ENCODE measurements around the gene DVL2.
"Not testable (repeated sequence)": the region's sequence is repeated elsewhere in the genome, so short reads cannot be mapped to it uniquely, and the experiment has no call there.

The DVL2 gene

DNA sequence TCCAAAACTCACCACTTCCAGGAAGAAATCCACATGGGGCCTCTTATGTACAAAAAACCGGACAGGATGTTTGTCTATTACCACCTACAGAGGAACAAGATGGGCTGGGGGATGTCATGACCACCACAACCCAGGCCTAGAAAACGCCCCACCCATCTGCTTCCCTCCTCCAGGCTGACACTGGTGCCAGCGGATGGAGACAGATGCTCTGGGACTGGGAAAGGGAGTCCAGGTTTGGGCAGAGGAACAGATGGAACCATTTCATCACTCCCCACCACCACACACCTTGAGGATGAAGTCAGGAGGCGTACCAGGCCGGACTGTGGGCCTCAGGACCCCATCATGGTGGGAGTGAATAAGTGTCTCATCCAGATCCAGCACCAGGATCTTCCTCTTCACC is 12.5 kb upstream of the DVL2 start:
- Histone ChIP-seq H3K9ac (ENCODE audit: low read depth in 1 of 2, low read length in 2 of 2) (no peak overlapping the region), H3K36me3 (ENCODE audit: control insufficient read depth in 1 of 2, insufficient read depth in 2 of 2, low read length in 2 of 2) (peaks cover 16 to 31% of the 10 kb centered on the region in 2 donors), H3K9me3 (ENCODE audit: control insufficient read depth in 1 of 2, low read length in 2 of 2) (no peaks in the 10 kb centered on the region), H3K4me1 (ENCODE audit: control insufficient read depth in 1 of 2, insufficient read depth in 2 of 2, low read length in 2 of 2) (peaks cover 21 to 29% of the 10 kb centered on the region in 2 donors), H3K4me3 (ENCODE audit: low read depth in 1 of 2, low read length in 2 of 2) (no peak overlapping the region), H3K27ac (ENCODE audit: low read depth, low read length) (no peak overlapping the region), H3K27me3 (ENCODE audit: control insufficient read depth in 1 of 2, insufficient read depth in 2 of 2, low read length in 2 of 2) (no peaks in the 10 kb centered on the region)

DNA sequence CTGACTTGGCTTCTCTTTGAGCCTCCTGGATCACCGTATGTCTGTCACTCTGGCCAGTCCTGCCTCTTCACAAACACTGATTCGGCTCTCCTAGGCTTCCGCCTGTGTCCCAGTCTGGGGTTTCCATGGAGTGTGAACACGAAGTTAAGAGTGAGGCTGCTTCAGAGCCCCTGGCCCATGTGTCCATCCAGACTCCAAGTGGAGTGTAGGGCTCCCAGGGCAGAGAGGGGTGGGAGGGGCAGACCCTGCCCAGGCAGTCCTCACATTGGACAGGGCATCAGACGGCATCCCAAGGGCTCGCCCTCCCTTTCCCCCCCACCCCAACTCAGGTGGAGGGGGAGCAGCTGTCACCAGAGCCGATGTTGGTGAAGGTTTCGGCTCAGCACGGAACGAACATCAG is 9.5 kb upstream of the DVL2 start:
- Histone ChIP-seq H3K9ac (ENCODE audit: low read depth in 1 of 2, low read length in 2 of 2) (peak overlapping the region in 1 of 2 donors; percentile 99), H3K4me1 (ENCODE audit: control insufficient read depth in 1 of 2, insufficient read depth in 2 of 2, low read length in 2 of 2) (peaks cover 26 to 30% of the 10 kb centered on the region in 2 donors), H3K36me3 (ENCODE audit: control insufficient read depth in 1 of 2, insufficient read depth in 2 of 2, low read length in 2 of 2) (peaks cover 24 to 42% of the 10 kb centered on the region in 2 donors)
- not testable (repeated sequence) for H3K27ac ChIP-seq (ENCODE audit: low read depth, low read length); H3K27me3 ChIP-seq (ENCODE audit: control insufficient read depth in 1 of 2, insufficient read depth in 2 of 2, low read length in 2 of 2); H3K9me3 ChIP-seq (ENCODE audit: control insufficient read depth in 1 of 2, low read length in 2 of 2); H3K4me3 ChIP-seq (ENCODE audit: low read depth in 1 of 2, low read length in 2 of 2)

DNA sequence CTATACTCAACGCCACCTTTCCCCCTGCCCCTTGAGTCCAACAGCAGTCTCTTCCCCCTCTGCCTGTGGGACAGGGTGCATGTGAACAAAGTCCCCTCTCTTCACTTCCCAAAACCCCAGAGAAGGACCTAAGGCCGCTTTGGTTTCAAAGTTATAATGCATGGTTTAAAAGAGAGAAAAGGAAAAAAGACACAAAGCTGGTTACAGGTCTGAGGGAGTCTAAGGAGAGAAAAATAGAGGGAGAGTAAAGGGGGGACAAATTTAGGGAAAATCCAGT is 9.1 kb upstream of the DVL2 start:
- H3K27me3 ChIP-seq (ENCODE audit: control insufficient read depth in 1 of 2, insufficient read depth in 2 of 2, low read length in 2 of 2): no peaks in the 10 kb centered on the region
- peak overlapping the region; percentile 94 to 97 for H3K4me3 ChIP-seq (ENCODE audit: low read depth in 1 of 2, low read length in 2 of 2)
- peak overlapping the region; percentile 76 to 99 for H3K9ac ChIP-seq (ENCODE audit: low read depth in 1 of 2, low read length in 2 of 2)
- peak overlapping the region; percentile 99 for H3K27ac ChIP-seq (ENCODE audit: low read depth, low read length)
- H3K4me1 ChIP-seq (ENCODE audit: control insufficient read depth in 1 of 2, insufficient read depth in 2 of 2, low read length in 2 of 2): peaks cover 24 to 26% of the 10 kb centered on the region in 2 donors
- H3K9me3 ChIP-seq (ENCODE audit: control insufficient read depth in 1 of 2, low read length in 2 of 2): no peaks in the 10 kb centered on the region
- peaks cover 24 to 42% of the 10 kb centered on the region in 2 donors for H3K36me3 ChIP-seq (ENCODE audit: control insufficient read depth in 1 of 2, insufficient read depth in 2 of 2, low read length in 2 of 2)

DNA sequence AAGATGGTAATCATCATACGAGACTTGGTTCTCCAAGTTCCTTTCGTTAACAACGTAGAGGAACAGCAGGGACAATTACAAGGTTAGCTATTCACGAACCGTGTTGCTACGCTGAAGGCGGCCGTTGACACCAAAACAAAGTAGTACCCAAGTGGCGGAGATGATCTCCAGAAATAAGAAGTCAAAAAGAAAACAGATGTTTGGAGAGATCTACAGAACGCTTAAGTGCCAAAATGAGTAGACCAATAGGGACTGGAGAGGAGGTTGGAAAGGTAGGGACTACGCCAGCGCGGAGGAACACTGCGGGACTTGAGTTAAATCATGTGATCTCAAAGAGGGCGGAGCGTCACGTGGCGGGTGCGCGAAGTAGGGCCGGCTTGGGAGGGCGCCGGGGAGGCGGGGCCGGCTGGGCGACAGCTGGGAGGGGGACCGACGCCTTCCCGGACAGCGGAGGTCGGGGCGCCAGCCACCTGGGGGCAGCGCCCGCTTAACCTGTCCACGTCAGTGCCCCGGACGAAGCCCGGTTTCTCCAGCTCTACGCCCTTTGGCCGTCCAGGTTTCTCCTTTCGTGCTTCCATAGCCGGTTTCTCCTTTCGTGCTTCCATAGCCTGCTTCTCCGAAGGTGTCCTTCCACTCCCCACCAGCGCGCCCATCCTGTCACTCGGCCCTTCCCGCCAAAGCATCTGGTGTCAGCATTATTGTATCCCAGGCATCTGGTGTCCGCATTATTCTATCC is 8.6 kb upstream of the DVL2 start:
- H3K36me3 ChIP-seq (ENCODE audit: control insufficient read depth in 1 of 2, insufficient read depth in 2 of 2, low read length in 2 of 2): peaks cover 24 to 42% of the 10 kb centered on the region in 2 donors
- peak overlapping the region; percentile 99 for H3K27ac ChIP-seq (ENCODE audit: low read depth, low read length)
- H3K27me3 ChIP-seq (ENCODE audit: control insufficient read depth in 1 of 2, insufficient read depth in 2 of 2, low read length in 2 of 2): no peaks in the 10 kb centered on the region
- no peaks in the 10 kb centered on the region for H3K9me3 ChIP-seq (ENCODE audit: control insufficient read depth in 1 of 2, low read length in 2 of 2)
- H3K4me3 ChIP-seq (ENCODE audit: low read depth in 1 of 2, low read length in 2 of 2): peak overlapping the region; percentile 94 to 97
- peaks cover 24 to 26% of the 10 kb centered on the region in 2 donors for H3K4me1 ChIP-seq (ENCODE audit: control insufficient read depth in 1 of 2, insufficient read depth in 2 of 2, low read length in 2 of 2)
- peak overlapping the region; percentile 76 to 99 for H3K9ac ChIP-seq (ENCODE audit: low read depth in 1 of 2, low read length in 2 of 2)

DNA sequence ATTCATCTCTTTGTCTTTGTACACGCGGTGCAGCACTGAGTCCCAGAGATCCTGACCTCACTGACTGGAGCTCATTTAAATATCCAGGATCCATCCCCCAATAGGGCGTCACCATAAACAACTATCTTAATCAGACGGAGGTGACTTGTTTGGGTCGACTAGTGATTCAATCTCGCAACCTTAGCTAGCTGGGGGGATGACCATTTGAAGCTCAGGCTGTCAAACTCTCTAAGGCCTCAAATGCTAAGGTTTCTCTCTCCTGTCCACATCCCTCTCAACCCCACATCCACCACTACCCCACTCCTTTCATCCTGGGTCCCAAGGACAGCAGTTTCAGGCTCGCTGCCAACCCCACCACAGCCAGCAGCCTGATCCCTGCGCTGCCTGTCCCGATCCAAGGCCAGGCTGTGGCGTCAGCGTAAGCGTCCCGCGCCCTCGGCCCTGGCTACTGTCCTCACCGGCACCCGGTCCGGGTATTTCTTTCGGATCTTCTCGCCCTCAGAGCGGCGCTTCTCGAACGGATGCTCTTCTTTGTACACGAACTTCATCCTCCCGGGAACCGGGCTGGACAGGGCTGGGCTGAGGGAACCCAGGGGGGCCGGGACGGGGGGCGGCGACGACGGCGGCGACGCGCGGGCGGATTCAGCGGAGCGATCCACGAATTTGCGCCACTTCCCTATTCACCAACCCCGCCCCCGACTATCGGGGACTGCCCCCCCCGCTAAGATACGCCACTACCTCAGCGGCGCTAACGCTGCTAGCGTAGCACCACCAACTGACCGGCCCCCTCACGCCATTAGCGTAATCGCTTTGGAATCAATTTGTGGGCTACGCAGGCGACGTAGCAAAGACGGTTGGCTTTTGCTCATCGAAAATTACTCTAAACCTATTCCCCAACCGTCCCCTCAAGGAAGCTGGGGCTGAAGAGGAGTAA is 7.7 kb upstream of the DVL2 start, which contains the start of gene GABARAP:
TSS of gene GABARAP (minus strand) at position 667 of the 934 bp plus-strand sequence. CDS start at position 548, 119 bp downstream.
- peaks cover 26 to 39% of the 10 kb centered on the region in 2 donors for H3K36me3 ChIP-seq (ENCODE audit: control insufficient read depth in 1 of 2, insufficient read depth in 2 of 2, low read length in 2 of 2)
- H3K4me3 ChIP-seq (ENCODE audit: low read depth in 1 of 2, low read length in 2 of 2): peak within 1 kb of the TSS; percentile 94 to 97
- no peaks in the 10 kb centered on the region for H3K27me3 ChIP-seq (ENCODE audit: control insufficient read depth in 1 of 2, insufficient read depth in 2 of 2, low read length in 2 of 2)
- peak within 1 kb of the TSS; percentile 99 for H3K27ac ChIP-seq (ENCODE audit: low read depth, low read length)
- peak within 1 kb of the TSS; percentile 98 to 99 for H3K9ac ChIP-seq (ENCODE audit: low read depth in 1 of 2, low read length in 2 of 2)
- peaks cover 30 to 31% of the 10 kb centered on the region in 2 donors for H3K4me1 ChIP-seq (ENCODE audit: control insufficient read depth in 1 of 2, insufficient read depth in 2 of 2, low read length in 2 of 2)
- no peaks in the 10 kb centered on the region for H3K9me3 ChIP-seq (ENCODE audit: control insufficient read depth in 1 of 2, low read length in 2 of 2)

DNA sequence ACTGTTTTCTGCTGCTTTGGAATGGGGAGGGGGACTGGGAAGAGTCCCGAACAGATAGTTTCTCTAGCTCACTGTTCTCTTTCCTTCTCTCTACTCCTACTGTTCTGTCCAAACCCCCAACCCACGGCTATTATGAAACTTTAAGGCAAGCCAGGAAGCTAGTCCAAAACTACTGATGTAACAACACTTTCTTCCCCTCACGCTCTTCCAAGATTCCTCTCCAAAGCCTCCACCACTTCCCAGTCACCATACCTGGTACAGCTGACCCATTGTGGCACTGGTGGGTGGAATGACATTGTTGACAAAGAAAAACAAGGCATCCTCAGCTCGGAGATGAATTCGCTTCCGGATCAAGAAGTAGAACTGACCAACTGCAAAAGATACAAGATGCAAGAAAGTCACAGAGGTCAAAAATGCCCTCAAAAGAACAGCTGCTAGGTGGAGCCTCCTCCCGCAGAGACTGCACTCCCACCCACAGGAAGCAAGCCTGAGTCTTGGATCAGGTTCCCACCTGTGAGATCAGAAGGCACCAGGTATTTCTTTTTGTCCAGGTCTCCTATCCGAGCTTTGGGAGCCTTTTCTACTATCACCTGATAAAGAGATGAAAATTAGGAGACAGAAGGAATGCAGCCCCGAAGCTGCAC is 6.9 kb upstream of the DVL2 start:
- Histone ChIP-seq H3K4me3 (ENCODE audit: low read depth in 1 of 2, low read length in 2 of 2) (peak overlapping the region; percentile 94 to 97), H3K9ac (ENCODE audit: low read depth in 1 of 2, low read length in 2 of 2) (peak overlapping the region; percentile 98 to 99), H3K27ac (ENCODE audit: low read depth, low read length) (peak overlapping the region; percentile 99), H3K27me3 (ENCODE audit: control insufficient read depth in 1 of 2, insufficient read depth in 2 of 2, low read length in 2 of 2) (no peaks in the 10 kb centered on the region), H3K36me3 (ENCODE audit: control insufficient read depth in 1 of 2, insufficient read depth in 2 of 2, low read length in 2 of 2) (peaks cover 27 to 37% of the 10 kb centered on the region in 2 donors), H3K4me1 (ENCODE audit: control insufficient read depth in 1 of 2, insufficient read depth in 2 of 2, low read length in 2 of 2) (peaks cover 33 to 36% of the 10 kb centered on the region in 2 donors), H3K9me3 (ENCODE audit: control insufficient read depth in 1 of 2, low read length in 2 of 2) (no peaks in the 10 kb centered on the region)

DNA sequence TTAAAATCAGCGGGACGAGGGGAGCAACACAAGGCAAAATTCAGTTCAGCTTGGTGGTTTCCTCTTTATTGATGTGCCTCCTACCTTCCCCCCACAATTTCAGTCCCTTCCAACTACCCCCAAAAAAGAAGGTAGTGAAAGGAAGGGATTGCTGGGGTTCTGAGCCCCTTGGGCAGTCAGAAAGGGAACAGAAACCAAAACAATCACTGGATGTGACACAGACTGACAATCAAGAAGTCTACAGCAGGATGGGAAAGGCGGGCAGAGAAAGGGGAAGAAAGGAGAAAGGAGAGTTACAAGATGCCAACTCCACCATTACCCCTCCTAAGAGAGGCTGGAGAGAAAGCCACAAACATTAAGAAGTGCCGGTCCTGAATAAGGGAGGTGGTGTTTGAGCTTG is 6.1 kb upstream of the DVL2 start:
- H3K4me3 ChIP-seq (ENCODE audit: low read depth in 1 of 2, low read length in 2 of 2): peak overlapping the region; percentile 64 to 94
- no peaks in the 10 kb centered on the region for H3K9me3 ChIP-seq (ENCODE audit: control insufficient read depth in 1 of 2, low read length in 2 of 2)
- H3K27ac ChIP-seq (ENCODE audit: low read depth, low read length): no peak overlapping the region
- H3K9ac ChIP-seq (ENCODE audit: low read depth in 1 of 2, low read length in 2 of 2): peak overlapping the region; percentile 12 to 99
- no peaks in the 10 kb centered on the region for H3K27me3 ChIP-seq (ENCODE audit: control insufficient read depth in 1 of 2, insufficient read depth in 2 of 2, low read length in 2 of 2)
- peaks cover 39 to 45% of the 10 kb centered on the region in 2 donors for H3K4me1 ChIP-seq (ENCODE audit: control insufficient read depth in 1 of 2, insufficient read depth in 2 of 2, low read length in 2 of 2)
- peaks cover 22 to 39% of the 10 kb centered on the region in 2 donors for H3K36me3 ChIP-seq (ENCODE audit: control insufficient read depth in 1 of 2, insufficient read depth in 2 of 2, low read length in 2 of 2)

DNA sequence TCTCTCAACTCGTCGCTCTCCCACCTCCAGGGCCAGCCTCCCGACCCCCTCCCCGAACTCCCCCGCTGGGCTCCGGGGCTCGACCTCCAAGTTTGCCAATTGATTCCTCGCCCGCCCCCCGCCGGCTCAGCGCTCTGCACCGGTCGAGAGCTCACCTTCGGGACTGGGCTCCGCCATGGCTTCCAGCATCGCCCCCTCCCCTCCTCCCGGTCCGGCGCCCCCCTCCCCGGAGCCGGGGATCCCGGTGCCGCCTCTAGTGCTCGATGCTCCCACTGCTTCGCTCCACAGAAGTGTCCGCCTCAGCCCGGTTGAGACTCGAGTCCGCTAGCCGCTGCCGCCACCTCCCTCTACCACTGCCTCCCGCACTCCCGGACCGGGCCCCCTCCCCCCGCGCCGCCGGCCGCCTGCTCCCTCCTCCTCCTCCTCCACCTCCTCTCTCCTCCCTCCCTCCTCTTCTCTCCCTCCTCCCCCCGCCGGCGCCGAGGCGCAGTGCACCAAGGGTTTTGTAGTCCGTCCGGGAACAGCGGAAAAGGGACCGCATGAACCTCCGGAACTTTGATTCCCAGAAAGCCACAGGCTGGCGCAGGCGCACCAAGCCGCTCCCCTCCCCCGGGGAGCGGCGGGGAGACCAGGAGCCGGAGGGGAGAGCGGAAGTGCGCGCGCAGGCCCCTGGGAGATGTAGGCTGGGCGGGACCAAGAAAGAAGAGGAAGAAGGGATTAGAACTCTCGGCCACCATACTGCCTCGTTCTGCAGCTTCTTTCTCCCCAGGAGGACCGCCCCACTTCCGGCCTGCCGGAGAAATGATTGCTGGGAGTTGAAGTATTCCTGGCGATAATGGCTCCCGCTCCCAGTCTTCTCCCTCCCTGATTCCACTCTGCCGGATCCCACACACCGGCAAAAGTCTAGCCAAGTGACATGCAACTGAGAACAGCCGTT is 5.0 kb upstream of the DVL2 start, which contains the start of gene PHF23:
TSS of gene PHF23 (minus strand) at position 367 of the 937 bp plus-strand sequence. CDS start at position 189, 178 bp downstream.
- H3K4me1 ChIP-seq (ENCODE audit: control insufficient read depth in 1 of 2, insufficient read depth in 2 of 2, low read length in 2 of 2): peaks cover 48 to 54% of the 10 kb centered on the region in 2 donors

More for the DNA sequence above, 5.0 kb upstream of the DVL2 start, which contains the start of gene PHF23:
- Histone ChIP-seq H3K9me3 (ENCODE audit: control insufficient read depth in 1 of 2, low read length in 2 of 2) (no peaks in the 10 kb centered on the region), H3K4me3 (ENCODE audit: low read depth in 1 of 2, low read length in 2 of 2) (peak within 1 kb of the TSS; percentile 94), H3K9ac (ENCODE audit: low read depth in 1 of 2, low read length in 2 of 2) (peak within 1 kb of the TSS; percentile 78 to 92), H3K27me3 (ENCODE audit: control insufficient read depth in 1 of 2, insufficient read depth in 2 of 2, low read length in 2 of 2) (no peaks in the 10 kb centered on the region), H3K36me3 (ENCODE audit: control insufficient read depth in 1 of 2, insufficient read depth in 2 of 2, low read length in 2 of 2) (peaks cover 20 to 38% of the 10 kb centered on the region in 2 donors), H3K27ac (ENCODE audit: low read depth, low read length) (peak within 1 kb of the TSS; percentile 79)
